CD4-positive, alpha-beta T cell treated with Interferon gamma for 1 hour (primary cell): ENCODE data around the gene CELSR3.

Experiments used
- DNase-seq: peaks from one replicate; pipeline ENCODE4 v3.0.0-alpha.2; 2020

CELSR3 gene

DNA sequence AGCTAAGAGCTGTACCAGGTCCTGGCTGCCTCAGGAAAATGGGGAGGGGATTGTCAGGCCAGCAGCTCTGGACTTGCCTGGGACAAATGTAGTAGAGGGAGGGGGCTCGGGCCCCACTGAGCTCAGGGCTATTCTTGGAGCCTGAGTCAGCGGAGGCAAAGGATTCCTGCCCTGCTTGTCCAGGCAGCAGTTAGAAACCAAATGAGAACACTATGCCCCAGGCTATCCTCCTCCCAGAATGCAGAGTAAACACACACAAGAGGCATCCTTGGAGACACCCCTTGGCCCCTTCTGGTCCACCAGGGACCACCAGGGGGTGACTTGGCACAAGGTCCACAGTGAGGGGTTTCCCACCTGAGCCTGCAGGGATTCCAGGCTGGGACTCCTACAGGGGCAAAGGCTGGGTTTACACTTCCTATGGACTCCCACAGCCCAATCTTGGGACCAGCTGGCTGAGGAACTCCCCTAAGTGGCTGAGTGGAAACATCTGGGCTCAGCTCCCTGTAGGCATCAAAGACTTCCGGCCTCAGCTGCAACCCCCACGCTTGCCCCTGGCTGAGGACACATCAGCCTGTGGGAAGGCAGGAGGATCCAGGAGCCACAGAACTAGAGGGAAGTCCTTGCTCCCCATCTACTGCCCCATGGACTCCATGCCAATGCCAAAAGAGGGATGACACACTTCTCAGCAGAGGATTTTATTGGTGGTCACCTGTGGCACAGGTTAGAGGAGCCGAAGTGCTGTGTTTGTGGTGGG, 64.2 kb downstream of the CELSR3 start:
- DNase-seq, result no peak

DNA sequence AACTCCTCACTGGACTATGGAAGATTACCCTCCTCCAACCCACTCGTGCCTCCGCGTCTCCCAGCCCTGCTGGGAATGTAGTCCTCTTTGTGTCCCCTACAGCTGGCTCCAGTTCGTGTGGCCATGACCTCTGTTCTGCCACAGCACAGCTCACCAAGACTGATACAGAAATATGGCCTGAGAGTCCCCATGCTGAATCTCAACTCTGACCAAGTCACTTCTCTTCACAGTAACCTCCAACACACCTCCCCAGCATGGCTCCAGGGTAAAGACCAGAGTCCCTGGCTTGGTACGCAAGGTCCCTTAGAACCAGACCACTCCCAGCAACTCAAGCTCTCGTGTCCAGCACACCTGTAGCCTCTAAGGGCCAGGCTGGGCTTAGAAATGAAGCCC, 65.3 kb downstream of the CELSR3 start:
- DNase-seq, result no peak

DNA sequence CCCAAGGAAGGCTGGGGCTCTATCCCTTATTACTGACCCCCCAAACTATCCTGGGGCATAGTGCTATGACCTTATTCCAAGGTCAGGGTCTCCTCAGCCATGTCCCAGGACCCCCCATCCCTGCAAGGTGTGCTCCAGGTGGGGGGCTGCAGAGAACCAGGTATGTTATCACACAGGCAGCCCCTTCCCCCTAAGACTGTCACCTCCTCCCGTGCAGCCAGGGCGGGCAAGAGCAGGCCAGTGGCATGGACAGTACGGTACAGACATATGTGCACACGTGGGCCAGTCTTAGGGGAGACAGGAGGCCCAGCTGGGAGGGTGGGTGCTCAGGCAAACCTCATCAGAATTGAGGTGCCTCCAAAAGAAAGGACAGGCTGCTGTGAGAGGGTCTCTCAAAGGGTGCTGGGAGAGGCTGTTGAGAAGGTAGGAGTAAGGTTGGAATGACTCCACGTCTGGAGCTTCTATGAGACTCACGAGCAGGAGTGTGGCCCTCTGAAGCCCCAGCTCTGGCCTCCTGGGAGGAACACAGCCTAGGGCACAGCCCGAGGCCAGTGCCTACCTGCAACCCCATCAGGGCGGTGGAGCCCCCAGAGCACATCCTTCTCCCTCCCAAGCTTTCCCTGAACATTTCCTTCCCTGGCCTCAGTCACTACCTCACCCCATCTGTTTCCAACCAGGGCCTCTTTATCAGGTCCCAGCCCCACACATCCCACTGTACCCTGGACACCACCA, 65.8 kb downstream of the CELSR3 start:
- no peak for DNase-seq

DNA sequence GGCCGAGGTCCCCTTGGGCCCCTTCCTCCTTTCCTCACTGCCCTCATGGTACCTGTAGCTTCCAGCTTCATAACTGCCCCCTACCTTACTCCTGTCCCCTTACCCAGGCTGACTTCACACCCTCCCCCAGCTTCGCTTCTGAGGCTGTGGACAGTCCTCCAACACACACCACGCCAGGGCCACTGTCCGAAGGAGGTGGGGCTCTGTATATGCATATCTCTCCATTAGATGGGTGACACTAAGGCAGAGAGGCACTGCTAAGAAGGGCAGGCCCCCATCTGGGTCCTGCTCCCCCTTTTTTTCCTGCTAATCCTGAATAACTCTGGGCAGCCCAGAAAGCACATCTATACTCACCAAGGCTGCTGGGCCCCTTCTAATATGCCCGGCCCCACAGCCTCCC, 66.5 kb downstream of the CELSR3 start:
- no peak for DNase-seq

DNA sequence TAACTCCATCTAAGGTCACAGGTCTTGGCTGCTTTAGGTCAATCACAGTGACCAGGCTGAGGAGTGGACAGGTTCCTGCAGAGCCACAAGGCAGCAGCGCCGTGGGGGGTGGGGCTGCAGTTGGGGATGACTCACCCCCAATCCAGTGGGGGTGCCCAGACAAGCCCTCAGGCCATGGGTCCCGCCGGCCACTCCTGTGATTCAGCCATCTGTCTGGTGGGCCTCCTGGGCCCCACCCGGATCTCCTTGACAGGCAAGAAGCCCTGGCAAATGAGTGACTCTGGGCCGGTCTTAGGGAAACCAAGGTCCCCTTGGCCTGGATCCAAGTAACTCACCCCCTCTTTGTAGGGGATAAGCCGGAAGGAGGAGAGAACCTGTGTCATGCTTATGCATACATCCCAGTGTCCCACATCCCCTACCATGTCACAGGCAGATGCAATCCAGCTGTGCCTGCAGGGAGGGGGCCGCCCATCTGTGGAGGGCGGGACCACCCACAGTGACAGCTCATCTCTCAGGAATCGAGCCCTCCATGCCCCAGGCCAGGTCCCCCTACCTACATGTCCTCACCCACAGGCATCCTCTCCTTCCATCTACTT, 67.1 kb downstream of the CELSR3 start:
- DNase-seq, result peak; percentile 16

DNA sequence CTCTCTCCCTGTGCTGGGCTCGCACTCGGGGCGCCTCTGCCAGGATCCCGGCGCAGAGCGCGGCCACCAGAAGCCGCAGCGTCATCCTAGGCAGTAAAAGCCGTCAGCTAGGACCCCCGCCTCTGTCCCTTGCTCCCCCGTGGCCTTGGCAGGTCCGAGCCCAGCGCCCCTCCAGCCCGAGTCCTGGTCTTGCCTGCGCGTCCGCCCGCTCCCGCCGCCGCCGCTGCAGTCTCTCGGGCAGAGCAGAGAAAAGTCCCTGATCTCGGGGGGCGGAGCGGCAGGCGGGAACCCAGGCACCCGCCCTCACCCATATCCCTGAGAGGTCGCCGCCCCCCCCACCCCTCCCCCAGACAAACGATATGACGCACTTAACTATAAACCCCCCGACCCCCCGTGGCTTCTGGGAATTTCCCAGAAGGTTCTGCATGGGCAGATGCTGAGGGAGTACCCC, 67.6 kb downstream of the CELSR3 start, which contains the start of gene COL7A1:
TSS of gene COL7A1 (minus strand) at position 255 of the 451 bp plus-strand sequence. CDS start at position 85, 170 bp downstream.
- peak; percentile 6 for DNase-seq

DNA sequence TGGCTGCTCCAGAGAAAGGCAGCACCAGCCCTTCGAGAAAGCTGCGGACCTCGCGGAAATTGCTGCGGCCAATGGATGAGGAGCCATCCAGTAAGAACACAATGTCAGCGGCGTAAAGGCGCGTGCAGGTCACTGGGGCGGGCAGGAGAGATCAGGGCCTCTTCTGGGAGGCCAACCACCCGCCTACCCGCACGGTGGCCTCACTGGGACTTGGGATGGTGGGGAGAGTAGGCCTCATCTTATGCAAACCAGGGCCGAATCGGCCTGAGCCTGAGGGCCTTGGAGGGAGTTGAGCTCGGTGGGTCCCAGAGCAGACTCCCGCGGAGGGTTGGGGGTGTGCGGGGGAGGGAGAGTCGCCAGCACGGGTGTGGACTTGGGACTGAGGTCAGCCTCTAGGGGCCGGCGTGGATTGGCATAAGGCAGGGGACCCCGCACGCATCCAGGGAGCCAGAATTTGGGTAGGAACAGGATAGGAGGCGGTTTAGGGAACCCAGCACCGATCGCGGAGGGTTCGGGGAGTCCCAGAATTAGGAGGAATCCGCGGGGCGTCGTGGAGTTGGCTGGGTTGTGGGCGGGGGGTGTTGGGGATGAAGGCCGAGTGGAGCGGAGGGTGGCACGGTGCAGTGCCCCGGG, 68.2 kb downstream of the CELSR3 start:
- no peak for DNase-seq

DNA sequence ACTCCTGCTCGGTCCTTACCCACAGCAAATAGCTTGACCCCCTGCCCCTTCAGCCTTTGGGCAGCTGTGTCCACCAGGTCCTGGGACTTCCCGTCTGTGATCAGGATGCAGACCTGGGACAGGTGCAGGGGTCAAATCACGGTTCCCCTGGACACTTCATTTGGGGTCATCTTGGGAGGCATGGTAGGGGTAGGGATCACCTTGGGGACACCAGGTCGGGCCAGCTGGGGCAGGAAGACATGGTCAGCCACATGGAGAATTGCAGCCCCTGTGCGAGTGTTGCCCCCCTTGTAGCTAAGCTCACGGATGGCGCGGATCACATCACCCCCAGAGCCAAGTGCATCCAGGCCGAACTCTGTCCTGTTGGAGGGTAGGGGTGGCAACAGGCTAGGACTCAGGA, 69.3 kb downstream of the CELSR3 start:
- no peak for DNase-seq

DNA sequence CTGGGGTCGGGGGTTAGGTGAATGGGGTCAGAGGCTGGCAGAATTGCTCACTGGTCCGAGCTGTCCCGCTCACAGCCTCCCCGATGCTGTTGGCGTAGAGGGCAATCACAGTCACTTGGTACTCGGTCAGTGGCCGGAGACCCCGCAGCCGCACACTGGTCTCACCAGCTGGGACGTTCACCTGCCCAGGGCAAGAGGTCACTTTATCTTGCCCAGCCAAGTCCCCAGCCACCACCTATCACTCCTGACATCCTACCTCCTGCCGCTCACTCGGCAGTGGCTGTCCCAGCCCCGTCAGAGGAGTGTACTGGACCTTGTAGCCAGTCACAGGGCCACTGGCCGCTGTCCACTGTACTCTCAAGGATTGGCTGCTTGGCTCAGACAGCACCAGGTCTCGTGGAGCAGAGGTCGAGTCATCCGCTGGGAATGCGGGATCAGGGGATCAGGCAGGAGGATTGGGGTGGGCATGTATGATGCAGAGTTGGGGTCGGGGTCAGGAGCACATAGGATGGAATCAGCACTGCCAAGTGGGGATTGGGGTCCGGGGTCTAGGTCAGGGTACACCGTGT, 70.1 kb downstream of the CELSR3 start:
- no peak for DNase-seq

DNA sequence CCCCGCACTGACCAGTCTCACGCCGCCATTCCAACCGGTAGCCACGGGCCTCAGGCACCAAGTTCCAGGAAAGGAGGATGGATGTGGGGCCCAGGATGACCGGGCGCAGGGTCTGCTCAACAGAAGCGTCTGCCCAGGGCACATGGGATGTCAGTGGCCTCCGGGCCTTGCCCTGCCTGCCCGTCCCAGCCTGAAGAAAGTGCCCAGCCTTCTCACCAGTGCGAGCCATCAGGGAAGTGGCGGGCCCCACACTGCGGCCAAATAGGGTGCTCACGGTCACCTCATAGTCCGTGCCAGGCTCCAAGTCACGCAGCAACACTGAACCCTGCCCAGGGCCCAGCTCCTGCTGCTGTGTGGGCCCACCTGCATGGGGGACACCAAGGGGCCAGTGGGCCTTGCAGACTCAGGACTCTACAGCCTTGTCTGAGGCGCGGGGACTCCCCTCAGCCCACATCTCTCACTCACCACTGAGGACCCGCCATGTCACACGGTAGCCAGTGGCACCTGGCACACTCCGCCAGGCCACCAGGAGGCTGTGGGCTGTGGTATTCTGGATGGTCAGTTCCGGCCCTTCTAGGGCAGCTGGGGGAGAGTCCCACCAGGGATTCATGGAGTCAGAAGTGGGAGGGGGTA, 70.7 kb downstream of the CELSR3 start:
- no peak for DNase-seq

DNA sequence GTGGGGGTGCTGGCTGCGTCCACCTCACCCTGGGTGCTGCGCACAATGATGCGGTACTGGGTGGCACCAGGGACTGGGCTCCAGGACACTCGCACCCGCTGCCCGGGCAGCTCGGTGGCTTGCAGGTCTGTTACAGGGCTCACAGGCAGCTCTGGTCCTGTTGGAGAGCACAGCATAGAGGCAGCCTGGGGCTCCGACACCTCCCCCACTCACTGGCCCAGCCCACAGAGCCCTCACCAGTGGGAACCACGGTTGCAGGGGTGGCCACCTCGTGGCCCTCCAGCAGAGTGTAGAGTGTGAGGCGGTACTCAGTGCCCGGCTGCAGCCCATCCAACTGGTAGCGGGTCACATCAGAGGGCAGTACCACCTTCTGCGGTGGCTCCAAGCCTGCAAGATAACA, 71.2 kb downstream of the CELSR3 start:
- DNase-seq, result no peak

DNA sequence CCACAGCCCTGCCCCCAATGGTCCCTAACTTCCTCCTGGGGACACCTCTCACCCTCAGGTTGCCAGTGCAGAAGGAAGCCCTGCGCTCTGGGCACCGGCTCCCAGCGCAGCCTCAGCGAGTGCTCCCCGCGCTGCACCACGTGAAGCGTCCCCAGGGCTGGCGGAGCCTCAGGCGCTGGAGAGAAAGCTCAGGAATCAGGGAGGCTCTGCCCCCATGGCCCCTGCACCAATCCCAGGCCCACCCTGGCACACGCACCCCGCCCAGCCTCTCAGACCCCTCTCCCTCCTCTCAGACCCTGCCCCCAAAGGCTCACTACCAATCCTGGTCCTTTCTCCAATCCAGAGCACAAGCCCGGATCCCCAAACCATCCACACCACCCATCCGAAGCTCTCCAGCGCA, 74.5 kb downstream of the CELSR3 start:
- DNase-seq, result no peak

DNA sequence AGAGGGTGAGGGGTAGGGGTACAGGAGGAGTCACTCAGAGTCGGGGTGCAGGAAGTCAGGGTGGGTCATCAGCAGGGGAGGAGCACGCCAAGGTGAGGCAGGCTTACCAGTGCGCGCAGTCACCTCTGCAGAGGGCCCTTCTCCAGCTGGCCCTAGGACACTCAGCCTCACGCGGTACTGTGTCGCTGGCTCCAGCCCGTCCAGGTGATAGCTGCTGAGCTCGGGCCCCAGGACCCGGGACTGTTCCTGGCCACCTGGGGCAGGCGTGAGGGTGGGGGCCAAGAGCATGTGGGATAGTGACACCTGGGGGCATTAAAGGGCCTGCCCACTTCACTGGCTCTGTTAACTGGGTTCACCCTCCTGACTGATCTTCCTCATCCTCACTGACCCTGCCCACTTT, 75.0 kb downstream of the CELSR3 start:
- DNase-seq, result no peak
